Measurements from ENCODE around the gene MEA1. TPM values are rescaled to one million over a fixed set of nuclear protein-coding genes. Genes with fewer than 3 reads are reported as not detected.

MEA1 gene
- total and polyA plus RNA-seq, 2 of the 4 experiments (the other 2 are of a cell fraction), result 116 to 126 TPM

GRCh38 chr6:42979523-42980177, 34.1 kb downstream of the MEA1 start:
- peaks cover 9% of the 10 kb centered on the region; the same call in 1 of the 2 replicates for H4K20me1 ChIP-seq (ENCODE audit: insufficient read depth, low read length)
- H2AFZ ChIP-seq (replicated peaks; ENCODE audit: low read length, poor library complexity), result peak overlapping the region; percentile 94
- dilution Hi-C loops (cut with HindIII; ENCODE audit: low sequenced_read_pairs, unreplicated experiment), result no loop called here
- H4K8ac ChIP-seq (ENCODE audit: low read depth in 2 of 2, low read length in 2 of 2), result peak overlapping the region; percentile 82 to 99
- peaks cover 5% of the 10 kb centered on the region for H3K4me1 ChIP-seq (ENCODE audit: control insufficient read depth, insufficient read depth, low read length)
- peak overlapping the region; percentile 78 for H3K9ac ChIP-seq (ENCODE audit: low read depth, low read length)
- H2BK20ac ChIP-seq (ENCODE audit: low read depth, low read length), result peak overlapping the region; percentile 51
- peak overlapping the region; percentile 68 for H3K4me3 ChIP-seq (ENCODE audit: insufficient read depth, low read depth, low read length)
- peak overlapping the region; percentile 92 for H3K4ac ChIP-seq (ENCODE audit: low read depth, low read length)
- peak overlapping the region; percentile 33; the same call in 1 of the 3 replicates for H2BK15ac ChIP-seq (ENCODE audit: low read depth, low read length)
- H3K27ac ChIP-seq (ENCODE audit: insufficient read depth, low read length), result peak overlapping the region; percentile 52
- H3K56ac ChIP-seq (ENCODE audit: extremely low read depth, insufficient read depth, low read length), result peak overlapping the region; percentile 89
- H4K5ac ChIP-seq (ENCODE audit: low read depth, low read length), result peak overlapping the region; percentile 50
- in situ Hi-C loops (cut with MboI; ENCODE audit: low sequenced_read_pairs), result loop anchor here (5.0 kb wide), 1 partner anchor 47 kb away; no protein-coding TSS in a partner anchor
- peak overlapping the region; percentile 86 for H3K4me2 ChIP-seq (ENCODE audit: low read depth, low read length)
- H3K79me1 ChIP-seq (ENCODE audit: low read depth in 1 of 2, low read length in 2 of 2), result peaks cover 9 to 40% of the 10 kb centered on the region in 2 experiments
- H2BK5ac ChIP-seq (ENCODE audit: low read depth, low read length, poor library complexity, severe bottlenecking), result peak overlapping the region; percentile 72
- BruUV-seq (replicated peaks), result no TSS peak
- H2AK9ac ChIP-seq (replicated peaks; ENCODE audit: low read depth, low read length, poor library complexity), result peak overlapping the region; percentile 99
- peak; percentile 45 for DNase-seq
- no peaks in the 10 kb centered on the region for H3K9me3 ChIP-seq (ENCODE audit: control insufficient read depth, insufficient read depth, low read length)
- ATAC-seq (ENCODE audit: low read depth), result peak; percentile 0; the same call in 1 of the 2 replicates
- intact Hi-C loops (cut with micrococcal nuclease), result loop anchor here (2.0 to 5.0 kb wide), 2 partner anchors 51 to 77 kb away; partner anchors contain the start of gene CNPY3
- H3K27me3 ChIP-seq (ENCODE audit: control insufficient read depth, insufficient read depth, low read length), result no peaks in the 10 kb centered on the region
- CTCF ChIA-PET, result no interaction called here
- POLR2A ChIA-PET (ENCODE audit: unreplicated experiment), result no interaction called here
- H3K36me3 ChIP-seq (ENCODE audit: control insufficient read depth, insufficient read depth, low read length), result peaks cover 4% of the 10 kb centered on the region; the same call in 1 of the 2 replicates
- 60% methylated on average over 2 of the region's 9 CpGs; no CpG with 5 or more reads in 1 of the 2 experiments for WGBS, 2 experiments (ENCODE audit: extremely low coverage in 2 of 2, insufficient read length in 1 of 2)
- H3K9me1 ChIP-seq (ENCODE audit: insufficient read depth, low read length), result peaks cover 11% of the 10 kb centered on the region
- peak overlapping the region; percentile 88 for H3K14ac ChIP-seq (replicated peaks; ENCODE audit: low read depth, low read length)
- peak overlapping the region; percentile 64; the same call in 1 of the 2 replicates for H3K23ac ChIP-seq (ENCODE audit: low read depth, low read length)
- H2BK120ac ChIP-seq (ENCODE audit: low read depth, low read length), result peak overlapping the region; percentile 50; the same call in 1 of the 2 replicates
- peak overlapping the region; percentile 39 for H3K18ac ChIP-seq (ENCODE audit: low read depth, low read length)
- H4K91ac ChIP-seq (ENCODE audit: insufficient read depth, low read depth, low read length), result peak overlapping the region; percentile 85
- peak overlapping the region; percentile 93 for H2AK5ac ChIP-seq (ENCODE audit: low read depth, low read length)
- TF ChIP-seq MAZ (IDR thresholded peaks at IDR 0.05; ENCODE audit: borderline replicate concordance, low read depth, low read length), result no peak
- no peak for TF ChIP-seq MXI1 (IDR thresholded peaks at IDR 0.05; ENCODE audit: borderline replicate concordance, low read depth, low read length)
- TF ChIP-seq CHD1 (IDR thresholded peaks at IDR 0.05; ENCODE audit: low read depth, low read length), result no peak
- TF ChIP-seq RAD21 (IDR thresholded peaks at IDR 0.05; ENCODE audit: low read length), result no peak
- TF ChIP-seq POLR2A (IDR thresholded peaks at IDR 0.05; ENCODE audit: low read depth, low read length), result no peak
- TF ChIP-seq ELK1 (IDR thresholded peaks at IDR 0.05; ENCODE audit: borderline replicate concordance, low read depth, low read length), result no peak
- no peak for TF ChIP-seq USF2 (IDR thresholded peaks at IDR 0.05; ENCODE audit: low read depth, low read length)
- TF ChIP-seq RFX5 (IDR thresholded peaks at IDR 0.05; ENCODE audit: low read depth, low read length), result no peak
- no peak for TF ChIP-seq CTCF (conservative IDR thresholded peaks at IDR 0.05; ENCODE audit: low read depth, low read length)
- no peak for TF ChIP-seq SMC3 (IDR thresholded peaks at IDR 0.05; ENCODE audit: low read depth, low read length)
- no peak for TF ChIP-seq BHLHE40 (IDR thresholded peaks at IDR 0.05; ENCODE audit: low read depth, low read length)
- no peak for TF ChIP-seq CEBPB (IDR thresholded peaks at IDR 0.05; ENCODE audit: low read depth, low read length)
- TF ChIP-seq FOS (IDR thresholded peaks at IDR 0.05; ENCODE audit: low read depth, low read length), result no peak
- no peak for TF ChIP-seq NFE2L2 (IDR thresholded peaks at IDR 0.05; ENCODE audit: low read depth, low read length)
- no peak for TF ChIP-seq MAFK (IDR thresholded peaks at IDR 0.05; ENCODE audit: low read depth, low read length)

Data from IMR-90 (cell line).